Mammary epithelial cell (primary cell): Measurements from ENCODE around the gene FMN1.

Source experiments
- EZH2 ChIP-seq: IDR thresholded peaks from 2 replicates; pipeline ENCODE4 v1.6.1; 2012; ENCODE audit warnings: low read length, inconsistent platforms, borderline replicate concordance
- TF ChIP-seq, protein P1 (sequence below), 2 donors: IDR thresholded peaks in 1 of 2; conservative IDR thresholded peaks in 1 of 2; 2 replicates each; pipeline ENCODE4 v1.5.1; 2011 to 2012; ENCODE audit warnings: inconsistent platforms in 2 of 2, low read length in 2 of 2, mild to moderate bottlenecking in 2 of 2, control low read depth in 1 of 2, low read depth in 1 of 2; ENCODE audit not compliant: insufficient read depth in 1 of 2; ENCODE audit errors: extremely low read depth in 1 of 2

GRCh38 chr15:32729700-32730395 is 464.7 kb downstream of the FMN1 start:
- TF ChIP-seq, protein P1, sequence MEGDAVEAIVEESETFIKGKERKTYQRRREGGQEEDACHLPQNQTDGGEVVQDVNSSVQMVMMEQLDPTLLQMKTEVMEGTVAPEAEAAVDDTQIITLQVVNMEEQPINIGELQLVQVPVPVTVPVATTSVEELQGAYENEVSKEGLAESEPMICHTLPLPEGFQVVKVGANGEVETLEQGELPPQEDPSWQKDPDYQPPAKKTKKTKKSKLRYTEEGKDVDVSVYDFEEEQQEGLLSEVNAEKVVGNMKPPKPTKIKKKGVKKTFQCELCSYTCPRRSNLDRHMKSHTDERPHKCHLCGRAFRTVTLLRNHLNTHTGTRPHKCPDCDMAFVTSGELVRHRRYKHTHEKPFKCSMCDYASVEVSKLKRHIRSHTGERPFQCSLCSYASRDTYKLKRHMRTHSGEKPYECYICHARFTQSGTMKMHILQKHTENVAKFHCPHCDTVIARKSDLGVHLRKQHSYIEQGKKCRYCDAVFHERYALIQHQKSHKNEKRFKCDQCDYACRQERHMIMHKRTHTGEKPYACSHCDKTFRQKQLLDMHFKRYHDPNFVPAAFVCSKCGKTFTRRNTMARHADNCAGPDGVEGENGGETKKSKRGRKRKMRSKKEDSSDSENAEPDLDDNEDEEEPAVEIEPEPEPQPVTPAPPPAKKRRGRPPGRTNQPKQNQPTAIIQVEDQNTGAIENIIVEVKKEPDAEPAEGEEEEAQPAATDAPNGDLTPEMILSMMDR (conservative IDR thresholded peaks at IDR 0.05 in 1 of 2, IDR thresholded peaks at IDR 0.05 in 1 of 2; ENCODE audit: extremely low read depth in 1 of 2, insufficient read depth in 1 of 2, low read depth in 1 of 2, low read length in 2 of 2): no peak
- no peak for TF ChIP-seq EZH2
